Activated CD8-positive, alpha-beta T cell treated with anti-CD3 and anti-CD28 coated beads for 36 hours (primary cell): Measurements from ENCODE around the gene RDH16. TPM values are rescaled to one million over a fixed set of nuclear protein-coding genes. Genes with fewer than 3 reads are reported as not detected.
"Not testable (repeated sequence)": the region's sequence is repeated elsewhere in the genome, so short reads cannot be mapped to it uniquely, and the experiment has no call there.

Experiments
- ATAC-seq: fragments of 200-7000 bp; cut with Tn5 transposase; one replicate; pipeline ENCODE4 v1.10.0; 2021; ENCODE audit warnings: mild to moderate bottlenecking, moderate library complexity
- CTCF ChIA-PET: fragments of 350-600 bp; sonication (Branson Sonifier 250); formaldehyde crosslinking; loops from one replicate; lab custom pipeline; 2021; ENCODE audit warnings: antibody characterized with exemption; lab: Charles Lee
- POLR2A ChIA-PET: fragments of 350-600 bp; sonication (Branson Sonifier 250); formaldehyde crosslinking; loops from one replicate; lab custom pipeline; 2021; ENCODE audit warnings: antibody characterized with exemption; lab: Charles Lee
- DNase-seq: peaks from one replicate; pipeline ENCODE4 v3.0.0-alpha.2; 2020
- H3K27ac Mint-ChIP-seq: one replicate; pipeline ENCODE4 v1.8.0; 2021; ENCODE audit warnings: mild to moderate bottlenecking, mixed read lengths
- H3K27me3 Mint-ChIP-seq: one replicate; pipeline ENCODE4 v1.8.0; 2021; ENCODE audit warnings: mixed read lengths
- H3K36me3 Mint-ChIP-seq: one replicate; pipeline ENCODE4 v1.8.0; 2021; ENCODE audit warnings: low read depth, mixed read lengths
- H3K4me1 Mint-ChIP-seq: one replicate; pipeline ENCODE4 v1.8.0; 2021; ENCODE audit warnings: low read depth, mixed read lengths
- H3K4me3 Mint-ChIP-seq: one replicate; pipeline ENCODE4 v1.8.0; 2021; ENCODE audit warnings: mild to moderate bottlenecking, moderate library complexity, mixed read lengths
- H3K9me3 Mint-ChIP-seq: one replicate; pipeline ENCODE4 v1.8.0; 2021; ENCODE audit warnings: mixed read lengths
- intact Hi-C: fragments of 100-400 bp; cut with micrococcal nuclease; formaldehyde crosslinking; loops from one replicate; pipeline ENCODE4 v1.10.0; 2022
- total RNA-seq, 2 experiments: library from RNA; stranded (reverse); gene quantifications; one replicate each; pipeline ENCODE4 v1.2.3, GENCODE V29; 2021
- TF ChIP-seq, protein P1 (sequence below): fragments of 200-600 bp; IDR thresholded peaks from one replicate; pipeline ENCODE4 v1.8.0; 2022; ENCODE audit warnings: antibody characterized with exemption, mild to moderate bottlenecking

The RDH16 gene
- total RNA-seq, 2 experiments from 2014 or later, result 0.34 to 0.36 TPM

DNA sequence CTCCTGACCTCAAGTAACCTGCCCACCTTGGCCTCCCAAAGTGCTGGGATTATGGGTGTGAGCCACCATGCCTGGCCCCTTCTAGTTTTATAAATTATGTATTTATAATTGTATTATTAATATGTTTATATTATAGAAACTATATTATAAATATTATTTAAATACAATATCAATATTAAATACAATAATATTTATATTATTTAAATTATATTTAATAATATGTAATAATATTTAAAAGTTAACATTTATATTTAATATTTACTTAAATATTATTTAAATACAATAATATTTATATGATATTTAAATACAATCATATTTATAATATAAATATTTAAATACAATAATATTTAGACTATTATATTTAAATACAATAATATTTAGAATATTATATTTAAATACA is 43.2 kb downstream of the RDH16 start:
- Mint-ChIP-seq H3K27ac (no peak overlapping the region), H3K4me1 (no peaks in the 10 kb centered on the region), H3K9me3 (peaks cover 13% of the 10 kb centered on the region), H3K4me3 (no peak overlapping the region), H3K36me3 (no peaks in the 10 kb centered on the region), H3K27me3 (peaks cover 6% of the 10 kb centered on the region)
- ATAC-seq (no peak), DNase-seq (no peak)
- intact Hi-C loops, result no loop called here
- CTCF ChIA-PET, result interaction anchor here (1.1 kb wide), 1 partner anchor 87 kb away, joined by 3 read pairs; no protein-coding TSS in a partner anchor
- TF ChIP-seq, protein P1, sequence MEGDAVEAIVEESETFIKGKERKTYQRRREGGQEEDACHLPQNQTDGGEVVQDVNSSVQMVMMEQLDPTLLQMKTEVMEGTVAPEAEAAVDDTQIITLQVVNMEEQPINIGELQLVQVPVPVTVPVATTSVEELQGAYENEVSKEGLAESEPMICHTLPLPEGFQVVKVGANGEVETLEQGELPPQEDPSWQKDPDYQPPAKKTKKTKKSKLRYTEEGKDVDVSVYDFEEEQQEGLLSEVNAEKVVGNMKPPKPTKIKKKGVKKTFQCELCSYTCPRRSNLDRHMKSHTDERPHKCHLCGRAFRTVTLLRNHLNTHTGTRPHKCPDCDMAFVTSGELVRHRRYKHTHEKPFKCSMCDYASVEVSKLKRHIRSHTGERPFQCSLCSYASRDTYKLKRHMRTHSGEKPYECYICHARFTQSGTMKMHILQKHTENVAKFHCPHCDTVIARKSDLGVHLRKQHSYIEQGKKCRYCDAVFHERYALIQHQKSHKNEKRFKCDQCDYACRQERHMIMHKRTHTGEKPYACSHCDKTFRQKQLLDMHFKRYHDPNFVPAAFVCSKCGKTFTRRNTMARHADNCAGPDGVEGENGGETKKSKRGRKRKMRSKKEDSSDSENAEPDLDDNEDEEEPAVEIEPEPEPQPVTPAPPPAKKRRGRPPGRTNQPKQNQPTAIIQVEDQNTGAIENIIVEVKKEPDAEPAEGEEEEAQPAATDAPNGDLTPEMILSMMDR, result no peak
- POLR2A ChIA-PET, result no interaction called here

- H3K9me3 Mint-ChIP-seq, result peaks cover 10% of the 10 kb centered on the region
- H3K4me1 Mint-ChIP-seq, POLR2A ChIA-PET, H3K27ac Mint-ChIP-seq, intact Hi-C loops, DNase-seq, CTCF ChIA-PET, H3K4me3 Mint-ChIP-seq, H3K36me3 Mint-ChIP-seq, ATAC-seq, H3K27me3 Mint-ChIP-seq: not testable (repeated sequence)
Observed at GRCh38 chr12:56909403-56909802, 48.0 kb downstream of the RDH16 start.

- ChIA-PET POLR2A (no interaction called here), CTCF (no interaction called here)
- DNase-seq (no peak), ATAC-seq (no peak)
- Mint-ChIP-seq H3K36me3 (no peaks in the 10 kb centered on the region), H3K4me3 (no peak overlapping the region), H3K9me3 (peaks cover 10% of the 10 kb centered on the region), H3K4me1 (no peaks in the 10 kb centered on the region), H3K27ac (no peak overlapping the region), H3K27me3 (peaks cover 3% of the 10 kb centered on the region)
- TF ChIP-seq, protein P1, result no peak
- intact Hi-C loops, result no loop called here
Observed at GRCh38 chr12:56908136-56908535, 49.3 kb downstream of the RDH16 start.

GRCh38 chr12:56905852-56906251 is 51.6 kb downstream of the RDH16 start:
- peaks cover 22% of the 10 kb centered on the region for H3K9me3 Mint-ChIP-seq
- DNase-seq (no peak), ATAC-seq (no peak)
- CTCF ChIA-PET, result no interaction called here
- TF ChIP-seq, protein P1, result no peak
- H3K36me3 Mint-ChIP-seq, result peaks cover 4% of the 10 kb centered on the region
- no peaks in the 10 kb centered on the region for H3K4me1 Mint-ChIP-seq
- POLR2A ChIA-PET, result no interaction called here
- H3K27ac Mint-ChIP-seq, result no peak overlapping the region
- H3K4me3 Mint-ChIP-seq, result no peak overlapping the region
- intact Hi-C loops, result no loop called here
- H3K27me3 Mint-ChIP-seq, result peaks cover 1% of the 10 kb centered on the region

GRCh38 chr12:56903374-56903773 is 54.0 kb downstream of the RDH16 start:
- TF ChIP-seq, protein P1, result no peak
- no peaks in the 10 kb centered on the region for H3K4me1 Mint-ChIP-seq
- ATAC-seq (no peak), DNase-seq (no peak)
- H3K36me3 Mint-ChIP-seq, result peaks cover 6% of the 10 kb centered on the region
- H3K27ac Mint-ChIP-seq, result no peak overlapping the region
- H3K27me3 Mint-ChIP-seq, result peaks cover 1% of the 10 kb centered on the region
- H3K9me3 Mint-ChIP-seq, result peaks cover 19% of the 10 kb centered on the region
- intact Hi-C loops, result no loop called here
- H3K4me3 Mint-ChIP-seq, result no peak overlapping the region
- POLR2A ChIA-PET, result no interaction called here
- CTCF ChIA-PET, result no interaction called here

Other genes with a start within 250 kb of the RDH16 start
- 1,000 to 10,000 TPM; 1,203 to 1,221 TPM for gene NACA, start 232.3 kb downstream of the RDH16 start, total RNA-seq
- gene PRIM1, start 205.3 kb downstream of the RDH16 start, total RNA-seq, result 10 to 100 TPM; 80.3 to 86.7 TPM
- gene HSD17B6, start 194.3 kb downstream of the RDH16 start, total RNA-seq, result 1 to 10 TPM in 1 of 2 experiments, under 1 TPM in 1; 0.81 to 1.8 TPM
- not detected for gene SDR9C7, start 23.2 kb downstream of the RDH16 start, total RNA-seq
- gene ZBTB39, start 48.9 kb upstream of the RDH16 start, total RNA-seq, result 1 to 10 TPM; 5.1 to 5.5 TPM
- under 1 TPM; 0.34 to 0.54 TPM for gene TAC3, start 58.9 kb upstream of the RDH16 start, total RNA-seq
- 1 to 10 TPM; 2.1 to 2.6 TPM for gene MYO1A, start 92.5 kb upstream of the RDH16 start, total RNA-seq
- 10 to 100 TPM; 76.1 to 80.6 TPM for gene NEMP1, start 121.2 kb upstream of the RDH16 start, total RNA-seq
- 10 to 100 TPM; 69.3 to 70.8 TPM for gene NAB2, start 131.5 kb upstream of the RDH16 start, total RNA-seq
- 100 to 1,000 TPM; 207 to 209 TPM for gene STAT6, start 153.8 kb upstream of the RDH16 start, total RNA-seq
- 1 to 10 TPM; 1.5 to 1.9 TPM for gene LRP1, start 170.9 kb upstream of the RDH16 start, total RNA-seq
- gene LRP1-AS, start 190.0 kb upstream of the RDH16 start, total RNA-seq, result not detected